ENCODE results near the gene MEPCE. TPM values are rescaled to one million over a fixed set of nuclear protein-coding genes. Genes with fewer than 3 reads are reported as not detected.

Gene MEPCE
- total RNA-seq, 2 experiments from 2014 or later: 44.2 to 65.6 TPM

Other genes starting within 250 kb of the MEPCE start
- 61.5 and 83.3 TPM in 2 replicates for gene PVRIG, start 209.9 kb upstream of the MEPCE start, total RNA-seq (2014; rRNA removed; shearing (Covaris generic))
- gene PVRIG, start 209.9 kb upstream of the MEPCE start, total RNA-seq (2022): 86.6 and 99.4 TPM in 2 replicates
- gene SPDYE3, start 122.1 kb upstream of the MEPCE start, total RNA-seq (2014; rRNA removed; shearing (Covaris generic)): not detected in 2 replicates
- gene SPDYE3, start 122.1 kb upstream of the MEPCE start, total RNA-seq (2022): not detected in 2 replicates
- gene PILRB, start 71.7 kb upstream of the MEPCE start, total RNA-seq (2014; rRNA removed; shearing (Covaris generic)): 90.2 and 102 TPM in 2 replicates
- gene PILRB, start 71.7 kb upstream of the MEPCE start, total RNA-seq (2022): 95.0 and 106 TPM in 2 replicates
- 6.4 and 8.0 TPM in 2 replicates for gene PILRA, start 56.3 kb upstream of the MEPCE start, total RNA-seq (2014; rRNA removed; shearing (Covaris generic))
- 13.5 and 16.0 TPM in 2 replicates for gene PILRA, start 56.3 kb upstream of the MEPCE start, total RNA-seq (2022)
- gene ZCWPW1, start 1.1 kb upstream of the MEPCE start, total RNA-seq (2014; rRNA removed; shearing (Covaris generic)): 4.1 and 10.9 TPM in 2 replicates
- 10.8 and 11.9 TPM in 2 replicates for gene ZCWPW1, start 1.1 kb upstream of the MEPCE start, total RNA-seq (2022)
- 127 and 137 TPM in 2 replicates for gene PPP1R35, start 6.7 kb downstream of the MEPCE start, total RNA-seq (2014; rRNA removed; shearing (Covaris generic))
- gene PPP1R35, start 6.7 kb downstream of the MEPCE start, total RNA-seq (2022): 86.9 and 90.6 TPM in 2 replicates
- gene SPACDR, start 34.4 kb downstream of the MEPCE start, total RNA-seq (2014; rRNA removed; shearing (Covaris generic)): 0.54 and 1.6 TPM in 2 replicates
- gene SPACDR, start 34.4 kb downstream of the MEPCE start, total RNA-seq (2022): 2.4 and 3.7 TPM in 2 replicates
- 38.5 and 41.4 TPM in 2 replicates for gene TSC22D4, start 49.4 kb downstream of the MEPCE start, total RNA-seq (2014; rRNA removed; shearing (Covaris generic))
- 75.4 and 76.6 TPM in 2 replicates for gene TSC22D4, start 49.4 kb downstream of the MEPCE start, total RNA-seq (2022)
- 0.08 and 0.98 TPM in 2 replicates for gene NYAP1, start 54.1 kb downstream of the MEPCE start, total RNA-seq (2014; rRNA removed; shearing (Covaris generic))
- 0.10 and 0.50 TPM in 2 replicates for gene NYAP1, start 54.1 kb downstream of the MEPCE start, total RNA-seq (2022)
- 7.9 and 11.5 TPM in 2 replicates for gene AGFG2, start 109.4 kb downstream of the MEPCE start, total RNA-seq (2014; rRNA removed; shearing (Covaris generic))
- gene AGFG2, start 109.4 kb downstream of the MEPCE start, total RNA-seq (2022): 15.2 and 17.1 TPM in 2 replicates
- 1.2 and 1.5 TPM in 2 replicates for gene SAP25, start 144.1 kb downstream of the MEPCE start, total RNA-seq (2014; rRNA removed; shearing (Covaris generic))
- gene SAP25, start 144.1 kb downstream of the MEPCE start, total RNA-seq (2022): 12.7 and 14.0 TPM in 2 replicates
- 30.3 and 39.2 TPM in 2 replicates for gene LRCH4, start 156.3 kb downstream of the MEPCE start, total RNA-seq (2014; rRNA removed; shearing (Covaris generic))
- 72.0 and 75.5 TPM in 2 replicates for gene LRCH4, start 156.3 kb downstream of the MEPCE start, total RNA-seq (2022)
- gene FBXO24, start 156.5 kb downstream of the MEPCE start, total RNA-seq (2014; rRNA removed; shearing (Covaris generic)): 0.16 TPM in 1 of 2 replicates, not detected in the other
- 1.2 and 1.7 TPM in 2 replicates for gene FBXO24, start 156.5 kb downstream of the MEPCE start, total RNA-seq (2022)
- gene PCOLCE, start 172.5 kb downstream of the MEPCE start, total RNA-seq (2014; rRNA removed; shearing (Covaris generic)): 8.8 and 27.6 TPM in 2 replicates
- gene PCOLCE, start 172.5 kb downstream of the MEPCE start, total RNA-seq (2022): 32.3 and 38.3 TPM in 2 replicates
- gene MOSPD3, start 182.7 kb downstream of the MEPCE start, total RNA-seq (2014; rRNA removed; shearing (Covaris generic)): 7.1 and 12.0 TPM in 2 replicates
- 10.4 and 15.1 TPM in 2 replicates for gene MOSPD3, start 182.7 kb downstream of the MEPCE start, total RNA-seq (2022)
- 8.1 and 12.1 TPM in 2 replicates for gene TFR2, start 211.7 kb downstream of the MEPCE start, total RNA-seq (2014; rRNA removed; shearing (Covaris generic))
- gene TFR2, start 211.7 kb downstream of the MEPCE start, total RNA-seq (2022): 25.0 and 26.0 TPM in 2 replicates
- not detected in 2 replicates for gene ACTL6B, start 226.6 kb downstream of the MEPCE start, total RNA-seq (2014; rRNA removed; shearing (Covaris generic))
- not detected in 2 replicates for gene ACTL6B, start 226.6 kb downstream of the MEPCE start, total RNA-seq (2022)
- gene GNB2, start 243.9 kb downstream of the MEPCE start, total RNA-seq (2014; rRNA removed; shearing (Covaris generic)): 59.4 and 80.4 TPM in 2 replicates
- gene GNB2, start 243.9 kb downstream of the MEPCE start, total RNA-seq (2022): 174 and 180 TPM in 2 replicates

All from OCI-LY7 (cell line).